ENCODE measurements around the gene IL34.

DNA sequence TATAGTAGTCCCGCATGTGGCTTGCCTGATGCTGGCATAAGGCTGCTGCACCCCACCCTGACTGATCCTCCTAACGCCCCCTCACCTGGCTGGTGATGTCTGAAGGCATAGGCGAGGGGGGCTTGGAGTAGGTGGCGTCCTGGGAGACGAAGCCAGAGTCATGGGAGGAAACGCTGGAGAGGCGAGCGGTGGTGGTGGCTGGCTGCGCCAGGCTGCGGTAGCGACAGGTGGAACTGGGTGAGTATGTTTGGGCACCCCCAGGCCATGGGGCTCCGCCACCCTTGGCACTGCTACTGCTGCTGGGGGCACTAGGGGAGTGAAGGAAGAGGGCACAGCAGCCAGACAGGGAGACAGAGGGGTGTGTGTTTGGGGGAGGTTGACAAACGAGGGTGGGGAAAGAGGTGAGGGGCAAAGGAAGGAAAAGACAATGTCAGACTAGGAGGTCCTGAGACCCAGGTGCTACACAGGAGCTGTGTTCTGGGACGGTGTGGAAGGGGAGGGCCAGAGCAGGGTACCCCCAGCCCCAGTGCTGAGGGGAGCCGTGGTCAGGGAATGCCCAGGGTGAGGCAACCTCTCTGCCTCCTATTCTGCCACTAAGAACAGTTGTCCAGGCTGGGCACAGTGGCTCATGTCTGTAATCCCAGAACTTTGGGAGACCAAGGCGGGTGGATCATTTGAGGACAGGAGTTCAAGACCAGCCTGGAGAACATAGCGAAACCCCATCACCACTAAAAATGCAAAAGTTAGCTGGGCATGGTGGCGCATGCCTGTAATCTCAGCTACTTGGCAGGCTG is 28.1 kb downstream of the IL34 start:
- TF ChIP-seq, protein P1, sequence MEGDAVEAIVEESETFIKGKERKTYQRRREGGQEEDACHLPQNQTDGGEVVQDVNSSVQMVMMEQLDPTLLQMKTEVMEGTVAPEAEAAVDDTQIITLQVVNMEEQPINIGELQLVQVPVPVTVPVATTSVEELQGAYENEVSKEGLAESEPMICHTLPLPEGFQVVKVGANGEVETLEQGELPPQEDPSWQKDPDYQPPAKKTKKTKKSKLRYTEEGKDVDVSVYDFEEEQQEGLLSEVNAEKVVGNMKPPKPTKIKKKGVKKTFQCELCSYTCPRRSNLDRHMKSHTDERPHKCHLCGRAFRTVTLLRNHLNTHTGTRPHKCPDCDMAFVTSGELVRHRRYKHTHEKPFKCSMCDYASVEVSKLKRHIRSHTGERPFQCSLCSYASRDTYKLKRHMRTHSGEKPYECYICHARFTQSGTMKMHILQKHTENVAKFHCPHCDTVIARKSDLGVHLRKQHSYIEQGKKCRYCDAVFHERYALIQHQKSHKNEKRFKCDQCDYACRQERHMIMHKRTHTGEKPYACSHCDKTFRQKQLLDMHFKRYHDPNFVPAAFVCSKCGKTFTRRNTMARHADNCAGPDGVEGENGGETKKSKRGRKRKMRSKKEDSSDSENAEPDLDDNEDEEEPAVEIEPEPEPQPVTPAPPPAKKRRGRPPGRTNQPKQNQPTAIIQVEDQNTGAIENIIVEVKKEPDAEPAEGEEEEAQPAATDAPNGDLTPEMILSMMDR (IDR thresholded peaks at IDR 0.05; ENCODE audit: low read length): no peak
- TF ChIP-seq EZH2phosphoT487 (IDR thresholded peaks at IDR 0.05; ENCODE audit: low read length) (no peak), EZH2 (optimal IDR thresholded peaks at IDR 0.05; ENCODE audit: low read depth, low read length) (no peak)
